ENCODE data around the gene GUCA1A.

DNA sequence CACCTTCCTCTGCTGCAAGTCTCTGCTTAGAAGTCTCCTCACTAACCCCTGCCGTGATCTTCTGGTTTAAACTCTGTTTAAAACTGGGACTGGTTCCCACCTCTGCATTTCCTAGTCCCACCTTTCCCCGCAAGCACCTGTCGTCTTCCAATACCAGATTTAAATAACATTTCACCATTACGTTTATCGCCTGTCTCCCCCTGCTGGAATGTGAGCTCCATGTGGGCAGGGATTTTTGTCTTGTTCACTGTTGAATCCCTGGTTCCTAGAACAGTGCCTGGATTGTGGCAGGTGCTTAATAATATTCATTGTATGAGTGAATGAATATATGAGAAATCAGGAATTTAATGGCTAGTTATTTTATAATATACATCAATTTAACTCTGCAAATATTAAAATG lies 2.7 kb downstream of the GUCA1A start:
- TF ChIP-seq ZFP3 (CRISPR knock-in tag; IDR thresholded peaks at IDR 0.05) (no peak), ZNF8 (CRISPR knock-in tag; IDR thresholded peaks at IDR 0.05) (no peak), ESRRG (CRISPR knock-in tag; IDR thresholded peaks at IDR 0.05) (no peak), RARB (CRISPR knock-in tag; IDR thresholded peaks at IDR 0.05) (no peak)
- TF ChIP-seq, protein P1, sequence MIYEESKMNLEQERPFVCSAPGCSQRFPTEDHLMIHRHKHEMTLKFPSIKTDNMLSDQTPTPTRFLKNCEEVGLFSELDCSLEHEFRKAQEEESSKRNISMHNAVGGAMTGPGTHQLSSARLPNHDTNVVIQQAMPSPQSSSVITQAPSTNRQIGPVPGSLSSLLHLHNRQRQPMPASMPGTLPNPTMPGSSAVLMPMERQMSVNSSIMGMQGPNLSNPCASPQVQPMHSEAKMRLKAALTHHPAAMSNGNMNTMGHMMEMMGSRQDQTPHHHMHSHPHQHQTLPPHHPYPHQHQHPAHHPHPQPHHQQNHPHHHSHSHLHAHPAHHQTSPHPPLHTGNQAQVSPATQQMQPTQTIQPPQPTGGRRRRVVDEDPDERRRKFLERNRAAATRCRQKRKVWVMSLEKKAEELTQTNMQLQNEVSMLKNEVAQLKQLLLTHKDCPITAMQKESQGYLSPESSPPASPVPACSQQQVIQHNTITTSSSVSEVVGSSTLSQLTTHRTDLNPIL (CRISPR knock-in tag; IDR thresholded peaks at IDR 0.05; ENCODE audit: low read depth) = no peak

Measured in SK-N-SH treated with all-trans-retinoic acid at 6 μM for 48 hours (cell line).